Parathyroid adenoma (tissue), 2 donors: ENCODE measurements around the gene TIMM22.

Experiments
- H2AFZ ChIP-seq: fragments of 300-600 bp; sonication (generic); one replicate; pipeline ENCODE4 v1.7.0; 2017; ENCODE audit warnings: antibody characterized with exemption, mild to moderate bottlenecking
- H3K27ac ChIP-seq: fragments of 300-600 bp; sonication (generic); one replicate; pipeline ENCODE4 v1.7.0; 2017
- H3K27me3 ChIP-seq: fragments of 300-600 bp; sonication (generic); one replicate; pipeline ENCODE4 v1.7.0; 2017; ENCODE audit warnings: low read length; ENCODE audit not compliant: control insufficient read depth, insufficient read depth
- H3K36me3 ChIP-seq: fragments of 300-600 bp; sonication (generic); one replicate; pipeline ENCODE4 v1.7.0; 2017; ENCODE audit warnings: low read length; ENCODE audit not compliant: control insufficient read depth, insufficient read depth
- H3K4me1 ChIP-seq: fragments of 300-600 bp; sonication (generic); one replicate; pipeline ENCODE4 v1.7.0; 2017; ENCODE audit warnings: control low read depth
- H3K4me2 ChIP-seq: fragments of 300-600 bp; sonication (generic); one replicate; pipeline ENCODE4 v1.7.0; 2017; ENCODE audit warnings: low read length
- H3K4me3 ChIP-seq: fragments of 300-600 bp; sonication (generic); one replicate; pipeline ENCODE4 v1.7.0; 2017; ENCODE audit warnings: low read depth, low read length
- H3K79me2 ChIP-seq: fragments of 300-600 bp; sonication (generic); one replicate; pipeline ENCODE4 v1.7.0; 2017; ENCODE audit warnings: control low read depth
- H3K9ac ChIP-seq: fragments of 300-600 bp; sonication (generic); one replicate; pipeline ENCODE4 v1.7.0; 2017; ENCODE audit warnings: mild to moderate bottlenecking
- H3K9me3 ChIP-seq: fragments of 300-600 bp; sonication (generic); one replicate; pipeline ENCODE4 v1.7.0; 2017; ENCODE audit warnings: low read length; ENCODE audit not compliant: control insufficient read depth
- CTCF ChIP-seq: fragments of 300-600 bp; sonication (generic); IDR thresholded peaks from one replicate; pipeline ENCODE4 v1.7.0; 2017; ENCODE audit warnings: antibody characterized with exemption, mild to moderate bottlenecking
- donor health status: primary hyperparathyroidism.

The TIMM22 gene

GRCh38 chr17:1049446-1050225 is 52.7 kb downstream of the TIMM22 start:
- TF ChIP-seq CTCF: no peak
- no peak overlapping the region for H3K27ac ChIP-seq
- no peak overlapping the region for H2AFZ ChIP-seq
- no peaks in the 10 kb centered on the region for H3K9me3 ChIP-seq
- H3K27me3 ChIP-seq: no peaks in the 10 kb centered on the region
- no peaks in the 10 kb centered on the region for H3K36me3 ChIP-seq
- H3K4me1 ChIP-seq: no peaks in the 10 kb centered on the region
- H3K4me3 ChIP-seq: no peak overlapping the region
- H3K79me2 ChIP-seq: peaks cover 4% of the 10 kb centered on the region
- no peak overlapping the region for H3K4me2 ChIP-seq
- H3K9ac ChIP-seq: no peak overlapping the region

GRCh38 chr17:1050246-1050995 is 53.5 kb downstream of the TIMM22 start:
- no peaks in the 10 kb centered on the region for H3K36me3 ChIP-seq
- H3K4me3 ChIP-seq: no peak overlapping the region
- no peak overlapping the region for H3K27ac ChIP-seq
- no peak overlapping the region for H3K4me2 ChIP-seq
- no peak overlapping the region for H2AFZ ChIP-seq
- H3K4me1 ChIP-seq: no peaks in the 10 kb centered on the region
- TF ChIP-seq CTCF: no peak
- no peak overlapping the region for H3K9ac ChIP-seq
- no peaks in the 10 kb centered on the region for H3K27me3 ChIP-seq
- H3K9me3 ChIP-seq: no peaks in the 10 kb centered on the region
- H3K79me2 ChIP-seq: peaks cover 4% of the 10 kb centered on the region

GRCh38 chr17:1050996-1051925 is 54.3 kb downstream of the TIMM22 start:
- Histone ChIP-seq H3K9ac (no peak overlapping the region), H3K36me3 (no peaks in the 10 kb centered on the region), H3K4me1 (no peaks in the 10 kb centered on the region)

More at GRCh38 chr17:1050996-1051925, 54.3 kb downstream of the TIMM22 start:
- no peak overlapping the region for H3K27ac ChIP-seq
- no peak overlapping the region for H3K4me3 ChIP-seq
- H3K79me2 ChIP-seq: peaks cover 4% of the 10 kb centered on the region
- no peak for TF ChIP-seq CTCF
- no peak overlapping the region for H3K4me2 ChIP-seq
- no peaks in the 10 kb centered on the region for H3K27me3 ChIP-seq
- H3K9me3 ChIP-seq: no peaks in the 10 kb centered on the region
- H2AFZ ChIP-seq: no peak overlapping the region
